Stimulated activated CD8-positive, alpha-beta memory T cell treated with anti-CD3 and anti-CD28 coated beads, Interleukin-4, amount 100 ng/mL, for 24 hours (primary cell): ENCODE data around the gene LIX1.

ENCODE experiments used
- DNase-seq: peaks from one replicate; pipeline ENCODE4 v3.0.0-alpha.2; 2020; ENCODE audit warnings: low read depth

LIX1 gene

GRCh38 chr5:97073420-97073819 is 69.0 kb downstream of the LIX1 start:
- DNase-seq = no peak

- DNase-seq = no peak
Observed at GRCh38 chr5:97072696-97073095, 69.7 kb downstream of the LIX1 start.

GRCh38 chr5:97071993-97072392 is 70.4 kb downstream of the LIX1 start:
- DNase-seq = no peak

GRCh38 chr5:97071101-97071500 is 71.3 kb downstream of the LIX1 start:
- no peak for DNase-seq

GRCh38 chr5:97070234-97070633 is 72.2 kb downstream of the LIX1 start:
- DNase-seq = no peak

GRCh38 chr5:97067296-97067850 is 75.0 kb downstream of the LIX1 start:
- DNase-seq = no peak

GRCh38 chr5:97065475-97065874 is 76.9 kb downstream of the LIX1 start:
- DNase-seq = no peak

- DNase-seq = no peak
Observed at GRCh38 chr5:97063251-97063650, 79.2 kb downstream of the LIX1 start.

- no peak for DNase-seq
Observed at GRCh38 chr5:97062046-97062445, 80.4 kb downstream of the LIX1 start.

GRCh38 chr5:97056263-97056662 is 86.1 kb downstream of the LIX1 start:
- DNase-seq = no peak

GRCh38 chr5:97049175-97049574 is 93.2 kb downstream of the LIX1 start:
- no peak for DNase-seq

- DNase-seq = no peak
Observed at GRCh38 chr5:97047076-97047475, 95.3 kb downstream of the LIX1 start.

- no peak for DNase-seq
Observed at GRCh38 chr5:97046270-97046982, 96.0 kb downstream of the LIX1 start.

GRCh38 chr5:97044052-97044451 is 98.4 kb downstream of the LIX1 start:
- no peak for DNase-seq

GRCh38 chr5:97043511-97043910 is 98.9 kb downstream of the LIX1 start:
- DNase-seq = no peak

GRCh38 chr5:97042996-97043395 is 99.4 kb downstream of the LIX1 start:
- DNase-seq = no peak
